ENCODE data around the gene SPDYC. TPM values are rescaled to one million over a fixed set of nuclear protein-coding genes. Genes with fewer than 3 reads are reported as not detected.

SPDYC gene, protein sequence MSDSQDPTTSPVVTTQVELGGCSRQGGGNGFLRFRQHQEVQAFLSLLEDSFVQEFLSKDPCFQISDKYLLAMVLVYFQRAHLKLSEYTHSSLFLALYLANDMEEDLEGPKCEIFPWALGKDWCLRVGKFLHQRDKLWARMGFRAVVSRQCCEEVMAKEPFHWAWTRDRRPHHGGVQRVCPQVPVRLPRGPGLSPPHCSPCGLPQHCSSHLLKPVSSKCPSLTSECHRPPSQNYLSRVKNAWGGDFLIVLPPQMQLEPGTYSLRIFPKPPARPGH
- total RNA-seq (2014; rRNA removed; shearing (Covaris generic)) (not detected in 2 replicates), polyA plus RNA-seq (2016; fragmentation: Nextera tagmentation; extraction: Ambion mirVana) (0.27 and 0.52 TPM in 2 replicates)
- long read RNA-seq: 0 reads

DNA sequence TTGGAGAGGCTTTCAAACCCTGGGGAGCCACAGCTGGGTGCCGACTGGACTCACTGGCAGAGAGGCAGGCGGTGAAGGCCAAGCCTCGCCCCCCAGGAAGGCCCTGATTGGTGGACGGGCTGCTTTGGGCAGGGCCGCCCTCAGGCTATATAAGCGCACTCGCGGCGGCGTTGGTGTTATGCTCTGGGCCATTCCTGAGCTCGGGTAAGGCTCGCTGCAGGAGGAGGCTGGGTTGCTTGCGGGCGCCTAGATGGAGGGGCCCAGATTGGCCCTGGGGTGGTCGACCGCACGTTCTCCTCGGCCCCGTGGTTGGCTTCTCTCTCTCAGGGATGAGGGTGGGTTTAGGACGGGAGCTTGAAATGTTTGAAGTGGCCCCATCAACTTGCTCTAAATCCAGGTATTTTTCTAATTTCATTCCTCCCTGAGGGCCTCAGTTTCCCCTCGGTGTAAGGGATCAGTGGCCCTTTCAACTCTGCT, at the start of gene SPDYC:
Gene SPDYC, plus strand, starts transcription at position 176 of the 477 bp plus-strand sequence. CDS start 1,125 bp downstream, outside the sequence.
- Mint-ChIP-seq H3K4me1 (peaks cover 18% of the 10 kb centered on the region), H3K36me3 (ENCODE audit: low read depth) (no peaks in the 10 kb centered on the region), H3K27ac (no peak within 1 kb of the TSS; the same call in 1 of the 2 replicates), H3K9me3 (no peaks in the 10 kb centered on the region), H3K27me3 (ENCODE audit: insufficient read depth, low read depth, poor library complexity) (peaks cover 10% of the 10 kb centered on the region), H3K4me3 (no peak within 1 kb of the TSS)
- no peaks in the 10 kb centered on the region for H4K20me1 ChIP-seq (replicated peaks; ENCODE audit: insufficient read depth)
- H3F3A ChIP-seq (replicated peaks; ENCODE audit: low read depth): no peaks in the 10 kb centered on the region
- TF ChIP-seq, protein P1, sequence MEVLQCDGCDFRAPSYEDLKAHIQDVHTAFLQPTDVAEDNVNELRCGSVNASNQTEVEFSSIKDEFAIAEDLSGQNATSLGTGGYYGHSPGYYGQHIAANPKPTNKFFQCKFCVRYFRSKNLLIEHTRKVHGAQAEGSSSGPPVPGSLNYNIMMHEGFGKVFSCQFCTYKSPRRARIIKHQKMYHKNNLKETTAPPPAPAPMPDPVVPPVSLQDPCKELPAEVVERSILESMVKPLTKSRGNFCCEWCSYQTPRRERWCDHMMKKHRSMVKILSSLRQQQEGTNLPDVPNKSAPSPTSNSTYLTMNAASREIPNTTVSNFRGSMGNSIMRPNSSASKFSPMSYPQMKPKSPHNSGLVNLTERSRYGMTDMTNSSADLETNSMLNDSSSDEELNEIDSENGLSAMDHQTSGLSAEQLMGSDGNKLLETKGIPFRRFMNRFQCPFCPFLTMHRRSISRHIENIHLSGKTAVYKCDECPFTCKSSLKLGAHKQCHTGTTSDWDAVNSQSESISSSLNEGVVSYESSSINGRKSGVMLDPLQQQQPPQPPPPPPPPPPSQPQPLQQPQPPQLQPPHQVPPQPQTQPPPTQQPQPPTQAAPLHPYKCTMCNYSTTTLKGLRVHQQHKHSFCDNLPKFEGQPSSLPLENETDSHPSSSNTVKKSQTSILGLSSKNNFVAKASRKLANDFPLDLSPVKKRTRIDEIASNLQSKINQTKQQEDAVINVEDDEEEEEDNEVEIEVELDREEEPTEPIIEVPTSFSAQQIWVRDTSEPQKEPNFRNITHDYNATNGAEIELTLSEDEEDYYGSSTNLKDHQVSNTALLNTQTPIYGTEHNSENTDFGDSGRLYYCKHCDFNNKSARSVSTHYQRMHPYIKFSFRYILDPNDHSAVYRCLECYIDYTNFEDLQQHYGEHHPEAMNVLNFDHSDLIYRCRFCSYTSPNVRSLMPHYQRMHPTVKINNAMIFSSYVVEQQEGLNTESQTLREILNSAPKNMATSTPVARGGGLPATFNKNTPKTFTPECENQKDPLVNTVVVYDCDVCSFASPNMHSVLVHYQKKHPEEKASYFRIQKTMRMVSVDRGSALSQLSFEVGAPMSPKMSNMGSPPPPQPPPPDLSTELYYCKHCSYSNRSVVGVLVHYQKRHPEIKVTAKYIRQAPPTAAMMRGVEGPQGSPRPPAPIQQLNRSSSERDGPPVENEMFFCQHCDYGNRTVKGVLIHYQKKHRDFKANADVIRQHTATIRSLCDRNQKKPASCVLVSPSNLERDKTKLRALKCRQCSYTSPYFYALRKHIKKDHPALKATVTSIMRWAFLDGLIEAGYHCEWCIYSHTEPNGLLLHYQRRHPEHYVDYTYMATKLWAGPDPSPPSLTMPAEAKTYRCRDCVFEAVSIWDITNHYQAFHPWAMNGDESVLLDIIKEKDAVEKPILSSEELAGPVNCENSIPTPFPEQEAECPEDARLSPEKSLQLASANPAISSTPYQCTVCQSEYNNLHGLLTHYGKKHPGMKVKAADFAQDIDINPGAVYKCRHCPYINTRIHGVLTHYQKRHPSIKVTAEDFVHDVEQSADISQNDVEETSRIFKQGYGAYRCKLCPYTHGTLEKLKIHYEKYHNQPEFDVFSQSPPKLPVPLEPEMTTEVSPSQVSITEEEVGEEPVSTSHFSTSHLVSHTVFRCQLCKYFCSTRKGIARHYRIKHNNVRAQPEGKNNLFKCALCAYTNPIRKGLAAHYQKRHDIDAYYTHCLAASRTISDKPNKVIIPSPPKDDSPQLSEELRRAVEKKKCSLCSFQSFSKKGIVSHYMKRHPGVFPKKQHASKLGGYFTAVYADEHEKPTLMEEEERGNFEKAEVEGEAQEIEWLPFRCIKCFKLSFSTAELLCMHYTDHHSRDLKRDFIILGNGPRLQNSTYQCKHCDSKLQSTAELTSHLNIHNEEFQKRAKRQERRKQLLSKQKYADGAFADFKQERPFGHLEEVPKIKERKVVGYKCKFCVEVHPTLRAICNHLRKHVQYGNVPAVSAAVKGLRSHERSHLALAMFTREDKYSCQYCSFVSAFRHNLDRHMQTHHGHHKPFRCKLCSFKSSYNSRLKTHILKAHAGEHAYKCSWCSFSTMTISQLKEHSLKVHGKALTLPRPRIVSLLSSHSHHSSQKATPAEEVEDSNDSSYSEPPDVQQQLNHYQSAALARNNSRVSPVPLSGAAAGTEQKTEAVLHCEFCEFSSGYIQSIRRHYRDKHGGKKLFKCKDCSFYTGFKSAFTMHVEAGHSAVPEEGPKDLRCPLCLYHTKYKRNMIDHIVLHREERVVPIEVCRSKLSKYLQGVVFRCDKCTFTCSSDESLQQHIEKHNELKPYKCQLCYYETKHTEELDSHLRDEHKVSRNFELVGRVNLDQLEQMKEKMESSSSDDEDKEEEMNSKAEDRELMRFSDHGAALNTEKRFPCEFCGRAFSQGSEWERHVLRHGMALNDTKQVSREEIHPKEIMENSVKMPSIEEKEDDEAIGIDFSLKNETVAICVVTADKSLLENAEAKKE (CRISPR knock-in tag; IDR thresholded peaks at IDR 0.05): no peak
- TF ChIP-seq JUNB (IDR thresholded peaks at IDR 0.05; ENCODE audit: unreplicated experiment) (no peak), POLR2AphosphoS5 (IDR thresholded peaks at IDR 0.05; ENCODE audit: low read depth) (peak; percentile 41; the same call in 1 of the 2 replicates)
- peak within 1 kb of the TSS; percentile 90; the same call in 1 of the 2 replicates for H2AFZ ChIP-seq
- peaks cover 4% of the 10 kb centered on the region for H3K4me1 ChIP-seq (ENCODE audit: insufficient read depth)
- H3K27ac ChIP-seq (ENCODE audit: low read depth): no peak within 1 kb of the TSS
- H3K36me3 ChIP-seq (ENCODE audit: insufficient read depth): no peaks in the 10 kb centered on the region
- H3K4me2 ChIP-seq: no peak within 1 kb of the TSS
- H3K9me2 ChIP-seq (ENCODE audit: insufficient read depth): no peaks in the 10 kb centered on the region
- no peaks in the 10 kb centered on the region for H3K27me3 ChIP-seq (ENCODE audit: insufficient read depth)
- ATAC-seq (peak; percentile 88), DNase-seq (ENCODE audit: low spot score) (peak; percentile 74)
- H3K4me3 ChIP-seq: no peak within 1 kb of the TSS
- H3K79me2 ChIP-seq (replicated peaks; ENCODE audit: insufficient read depth): no peaks in the 10 kb centered on the region

DNA sequence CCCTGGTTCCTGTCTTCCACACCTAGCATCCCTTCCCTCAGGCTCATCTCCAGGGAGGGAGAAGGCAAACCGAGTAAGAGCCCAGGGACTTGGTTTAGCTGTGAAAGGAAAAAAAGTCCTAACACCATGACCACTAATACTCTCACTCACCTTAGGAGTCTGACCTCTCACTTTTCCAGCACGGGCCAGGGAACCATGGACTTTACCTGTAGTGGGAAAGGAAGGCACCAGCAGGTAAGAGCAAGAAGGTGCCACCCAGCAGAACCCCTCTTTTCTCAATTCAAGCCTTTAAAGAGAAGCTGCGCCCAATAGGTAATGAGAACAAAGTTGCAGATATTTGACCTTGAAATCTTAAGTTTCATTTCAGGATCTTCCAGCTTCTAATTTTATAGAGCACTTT, 49.2 kb upstream of the SPDYC start:
- H4K20me1 ChIP-seq (replicated peaks; ENCODE audit: insufficient read depth): peaks cover 14% of the 10 kb centered on the region
- TF ChIP-seq, protein P2, sequence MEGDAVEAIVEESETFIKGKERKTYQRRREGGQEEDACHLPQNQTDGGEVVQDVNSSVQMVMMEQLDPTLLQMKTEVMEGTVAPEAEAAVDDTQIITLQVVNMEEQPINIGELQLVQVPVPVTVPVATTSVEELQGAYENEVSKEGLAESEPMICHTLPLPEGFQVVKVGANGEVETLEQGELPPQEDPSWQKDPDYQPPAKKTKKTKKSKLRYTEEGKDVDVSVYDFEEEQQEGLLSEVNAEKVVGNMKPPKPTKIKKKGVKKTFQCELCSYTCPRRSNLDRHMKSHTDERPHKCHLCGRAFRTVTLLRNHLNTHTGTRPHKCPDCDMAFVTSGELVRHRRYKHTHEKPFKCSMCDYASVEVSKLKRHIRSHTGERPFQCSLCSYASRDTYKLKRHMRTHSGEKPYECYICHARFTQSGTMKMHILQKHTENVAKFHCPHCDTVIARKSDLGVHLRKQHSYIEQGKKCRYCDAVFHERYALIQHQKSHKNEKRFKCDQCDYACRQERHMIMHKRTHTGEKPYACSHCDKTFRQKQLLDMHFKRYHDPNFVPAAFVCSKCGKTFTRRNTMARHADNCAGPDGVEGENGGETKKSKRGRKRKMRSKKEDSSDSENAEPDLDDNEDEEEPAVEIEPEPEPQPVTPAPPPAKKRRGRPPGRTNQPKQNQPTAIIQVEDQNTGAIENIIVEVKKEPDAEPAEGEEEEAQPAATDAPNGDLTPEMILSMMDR (conservative IDR thresholded peaks at IDR 0.05; ENCODE audit: low read depth in 2 of 2): no peak
- TF ChIP-seq STAT1 (IDR thresholded peaks at IDR 0.05; ENCODE audit: unreplicated experiment) (no peak), CREB1 (CRISPR knock-in tag; IDR thresholded peaks at IDR 0.05; ENCODE audit: low read depth) (no peak), JUNB (IDR thresholded peaks at IDR 0.05; ENCODE audit: unreplicated experiment) (no peak)

More for the DNA sequence above, 49.2 kb upstream of the SPDYC start:
- Histone ChIP-seq H3F3A (replicated peaks; ENCODE audit: low read depth) (peaks cover 38% of the 10 kb centered on the region), H3K27ac (ENCODE audit: low read depth) (peak overlapping the region; percentile 90), H3K4me2 (peak overlapping the region; percentile 96), H3K79me2 (replicated peaks; ENCODE audit: insufficient read depth) (peaks cover 50% of the 10 kb centered on the region), H3K27me3 (ENCODE audit: insufficient read depth) (no peaks in the 10 kb centered on the region), H2AFZ (no peak overlapping the region), H3K4me3 (peak overlapping the region; percentile 94), H3K4me1 (ENCODE audit: insufficient read depth) (peaks cover 11% of the 10 kb centered on the region), H3K36me3 (ENCODE audit: insufficient read depth) (peaks cover 18% of the 10 kb centered on the region), H3K9me2 (ENCODE audit: insufficient read depth) (no peaks in the 10 kb centered on the region)
- DNase-seq (ENCODE audit: low spot score) (no peak), ATAC-seq (no peak)
- peaks cover 75% of the 10 kb centered on the region for H3K36me3 Mint-ChIP-seq (ENCODE audit: low read depth)
- peaks cover 28% of the 10 kb centered on the region for H3K27me3 Mint-ChIP-seq (ENCODE audit: insufficient read depth, low read depth, poor library complexity)
- H3K4me1 Mint-ChIP-seq: peaks cover 20% of the 10 kb centered on the region
- peak overlapping the region; percentile 99 for H3K27ac Mint-ChIP-seq
- H3K9me3 Mint-ChIP-seq: no peaks in the 10 kb centered on the region
- peak overlapping the region; percentile 100 for H3K4me3 Mint-ChIP-seq
